Natural killer cell (primary cell): ENCODE measurements around the gene MAPRE2. TPM values are rescaled to one million over a fixed set of nuclear protein-coding genes. Genes with fewer than 3 reads are reported as not detected.

ENCODE experiments used
- ATAC-seq, 3 donors: fragments of 150-1000 bp in 2 of 3; fragments of 200-7000 bp in 1 of 3; cut with Tn5 transposase; 1 replicate in 1 of 3; 2 replicates in 2 of 3; pipeline ENCODE4 v1.10.0; 2021; ENCODE audit warnings: mild to moderate bottlenecking in 2 of 3, moderate library complexity in 2 of 3
- DNase-seq, 2 donors: peaks; one replicate each; pipeline versions ENCODE4 v3.0.0 to v3.0.0-alpha.2; 2013 to 2021; ENCODE audit warnings: mixed read lengths in 1 of 2
- H3K27ac ChIP-seq: one replicate; pipeline ENCODE4 v1.5.1; 2013; ENCODE audit warnings: mild to moderate bottlenecking, low read length
- H3K27me3 ChIP-seq: one replicate; pipeline ENCODE4 v1.6.1; 2013; ENCODE audit warnings: low read length; ENCODE audit not compliant: control insufficient read depth, insufficient read depth
- H3K36me3 ChIP-seq: one replicate; pipeline ENCODE4 v1.6.1; 2013; ENCODE audit warnings: low read length; ENCODE audit not compliant: control insufficient read depth, insufficient read depth
- H3K4me1 ChIP-seq: one replicate; pipeline ENCODE4 v1.6.1; 2013; ENCODE audit warnings: low read length; ENCODE audit not compliant: control insufficient read depth, insufficient read depth
- H3K4me3 ChIP-seq: one replicate; pipeline ENCODE4 v1.5.1; 2013; ENCODE audit warnings: low read length
- H3K9me3 ChIP-seq: one replicate; pipeline ENCODE4 v1.6.1; 2013; ENCODE audit warnings: low read length; ENCODE audit not compliant: control insufficient read depth, insufficient read depth
- H3K27ac Mint-ChIP-seq, 2 donors: one replicate each; pipeline ENCODE4 v1.8.0; 2022; ENCODE audit warnings: mild to moderate bottlenecking in 2 of 2, mixed read lengths in 2 of 2, moderate library complexity in 1 of 2
- H3K27me3 Mint-ChIP-seq, 2 donors: one replicate each; pipeline ENCODE4 v1.8.0; 2022; ENCODE audit warnings: low read depth in 2 of 2, mixed read lengths in 2 of 2
- H3K36me3 Mint-ChIP-seq: one replicate; pipeline ENCODE4 v1.8.0; 2022; ENCODE audit warnings: mixed read lengths
- H3K4me1 Mint-ChIP-seq, 2 donors: one replicate each; pipeline ENCODE4 v1.8.0; 2022; ENCODE audit warnings: mixed read lengths in 2 of 2
- H3K4me3 Mint-ChIP-seq: one replicate; pipeline ENCODE4 v1.8.0; 2022; ENCODE audit warnings: mild to moderate bottlenecking, moderate library complexity, mixed read lengths
- H3K9me3 Mint-ChIP-seq, 2 donors: one replicate each; pipeline ENCODE4 v1.8.0; 2022; ENCODE audit warnings: mixed read lengths in 2 of 2
- WGBS: methylation state at CpG from one replicate; pipeline ENCODE4 v1.1.7; 2013; ENCODE audit warnings: missing lambda C conversion rate; ENCODE audit not compliant: insufficient coverage; 5-methylcytosine and 5-hydroxymethylcytosine counted together
- intact Hi-C: fragments of 100-400 bp; cut with micrococcal nuclease; formaldehyde crosslinking; loops from one replicate; pipeline ENCODE4 v1.14.2; 2022
- total RNA-seq, 4 donors: library from RNA; stranded (reverse); fragments of 120-200 nt in 1 of 4; gene quantifications; one replicate each; pipeline versions ENCODE4 v1.2.3 to v1.2.4, GENCODE V29; 2013 to 2022
- TF ChIP-seq, protein P1 (sequence below): fragments of 200-600 bp; IDR thresholded peaks from one replicate; pipeline ENCODE4 v1.8.0; 2022; ENCODE audit warnings: antibody characterized with exemption

The MAPRE2 gene
- total RNA-seq, 3 donors from 2014 or later (not counting 1 experiment from before 2014, with no cell fraction given), result 159 to 283 (median 207) TPM

DNA sequence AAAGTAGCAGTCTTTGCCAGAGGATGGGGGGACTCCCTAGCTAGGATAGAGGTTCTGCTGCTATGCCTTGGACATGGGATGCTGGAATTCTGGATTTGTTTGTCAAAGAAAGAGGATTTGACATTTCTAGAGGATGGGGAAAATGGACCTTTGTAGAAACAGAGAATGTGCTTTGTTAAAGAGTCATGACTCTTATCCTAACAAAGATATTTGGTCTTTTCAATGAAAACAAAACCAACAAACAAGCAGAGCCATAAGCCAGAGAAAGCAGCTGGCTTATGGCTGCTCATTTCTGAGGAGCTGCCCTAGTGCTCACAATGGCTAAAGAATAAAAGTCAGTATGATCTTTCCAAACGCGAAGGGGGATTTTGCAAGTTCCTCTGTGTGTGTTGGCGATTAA, 40.8 kb upstream of the MAPRE2 start:
- DNase-seq (no peak), ATAC-seq (no peak)
- H3K9me3 ChIP-seq, result no peaks in the 10 kb centered on the region
- H3K27ac ChIP-seq, result no peak overlapping the region
- TF ChIP-seq, protein P1, sequence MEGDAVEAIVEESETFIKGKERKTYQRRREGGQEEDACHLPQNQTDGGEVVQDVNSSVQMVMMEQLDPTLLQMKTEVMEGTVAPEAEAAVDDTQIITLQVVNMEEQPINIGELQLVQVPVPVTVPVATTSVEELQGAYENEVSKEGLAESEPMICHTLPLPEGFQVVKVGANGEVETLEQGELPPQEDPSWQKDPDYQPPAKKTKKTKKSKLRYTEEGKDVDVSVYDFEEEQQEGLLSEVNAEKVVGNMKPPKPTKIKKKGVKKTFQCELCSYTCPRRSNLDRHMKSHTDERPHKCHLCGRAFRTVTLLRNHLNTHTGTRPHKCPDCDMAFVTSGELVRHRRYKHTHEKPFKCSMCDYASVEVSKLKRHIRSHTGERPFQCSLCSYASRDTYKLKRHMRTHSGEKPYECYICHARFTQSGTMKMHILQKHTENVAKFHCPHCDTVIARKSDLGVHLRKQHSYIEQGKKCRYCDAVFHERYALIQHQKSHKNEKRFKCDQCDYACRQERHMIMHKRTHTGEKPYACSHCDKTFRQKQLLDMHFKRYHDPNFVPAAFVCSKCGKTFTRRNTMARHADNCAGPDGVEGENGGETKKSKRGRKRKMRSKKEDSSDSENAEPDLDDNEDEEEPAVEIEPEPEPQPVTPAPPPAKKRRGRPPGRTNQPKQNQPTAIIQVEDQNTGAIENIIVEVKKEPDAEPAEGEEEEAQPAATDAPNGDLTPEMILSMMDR, result no peak
- no peaks in the 10 kb centered on the region for H3K4me1 ChIP-seq
- no peaks in the 10 kb centered on the region for H3K9me3 Mint-ChIP-seq
- no peaks in the 10 kb centered on the region for H3K27me3 ChIP-seq
- no peaks in the 10 kb centered on the region for H3K27me3 Mint-ChIP-seq
- no peak overlapping the region for H3K4me3 Mint-ChIP-seq
- no peak overlapping the region for H3K27ac Mint-ChIP-seq
- H3K4me3 ChIP-seq, result no peak overlapping the region
- H3K36me3 ChIP-seq, result no peaks in the 10 kb centered on the region
- intact Hi-C loops, result no loop called here
- WGBS, result 95% methylated on average over 3 of the region's 3 CpGs
- peaks cover 6 to 10% of the 10 kb centered on the region in 2 donors for H3K4me1 Mint-ChIP-seq
- no peaks in the 10 kb centered on the region for H3K36me3 Mint-ChIP-seq

DNA sequence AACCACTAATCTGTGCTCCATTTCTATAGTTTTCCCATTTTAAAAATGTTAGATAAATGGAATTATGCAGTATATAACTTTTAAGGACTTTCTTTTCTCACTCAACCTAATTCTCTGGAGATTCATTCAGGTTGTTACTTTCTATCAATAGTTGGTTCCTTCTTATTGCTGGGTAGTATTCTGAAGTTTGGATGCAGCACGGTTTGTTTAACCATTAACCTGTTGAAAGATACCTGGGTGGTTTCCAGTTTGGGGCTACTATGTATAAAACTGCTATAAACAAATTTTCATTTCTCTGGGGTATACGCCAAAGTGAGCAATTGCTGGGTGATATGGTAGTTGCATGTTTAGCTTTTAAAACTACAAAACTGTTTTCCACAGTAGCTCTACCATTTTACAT, 39.1 kb upstream of the MAPRE2 start:
- Histone ChIP-seq H3K27me3 (no peaks in the 10 kb centered on the region), H3K36me3 (no peaks in the 10 kb centered on the region), H3K4me1 (no peaks in the 10 kb centered on the region), H3K4me3 (no peak overlapping the region), H3K9me3 (no peaks in the 10 kb centered on the region), H3K27ac (no peak overlapping the region)
- no peak overlapping the region for H3K4me3 Mint-ChIP-seq
- no peaks in the 10 kb centered on the region for H3K9me3 Mint-ChIP-seq
- H3K36me3 Mint-ChIP-seq, result no peaks in the 10 kb centered on the region
- H3K27me3 Mint-ChIP-seq, result no peaks in the 10 kb centered on the region
- intact Hi-C loops, result no loop called here
- ATAC-seq (no peak), DNase-seq (no peak)
- no peak overlapping the region for H3K27ac Mint-ChIP-seq
- TF ChIP-seq, protein P1, result no peak
- WGBS, result 100% methylated on average over 1 of the region's 2 CpGs
- H3K4me1 Mint-ChIP-seq, result peaks cover 0 to 2% of the 10 kb centered on the region in 2 donors

DNA sequence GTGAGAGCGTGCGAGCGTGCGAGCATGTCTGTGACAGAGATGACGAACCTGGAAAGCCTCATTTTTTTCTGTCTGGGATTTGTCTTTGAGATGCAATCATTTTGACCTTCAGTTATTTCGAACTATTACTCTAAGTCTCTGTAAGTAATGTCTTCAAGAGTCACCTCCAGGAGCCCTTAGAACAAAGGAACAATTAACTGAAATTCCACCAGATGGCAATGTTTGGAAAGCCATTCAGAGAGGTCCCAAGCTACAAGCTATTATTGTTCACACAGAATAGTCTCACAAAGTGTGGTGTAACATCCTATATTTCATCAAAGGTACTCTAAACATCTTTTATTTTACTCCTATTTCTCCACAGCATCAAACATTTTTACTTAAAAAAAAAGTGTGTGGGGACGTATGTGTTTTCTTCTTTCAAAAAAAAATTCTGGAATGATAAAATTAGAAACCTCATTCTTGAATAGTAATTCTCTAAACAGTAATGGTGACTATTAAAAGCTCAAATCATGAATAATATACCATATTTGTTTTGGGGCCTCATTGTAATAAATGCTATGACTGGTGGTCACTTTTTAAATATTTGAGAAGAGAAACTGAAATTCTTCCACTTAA, 35.1 kb upstream of the MAPRE2 start:
- no peaks in the 10 kb centered on the region for H3K36me3 ChIP-seq
- Mint-ChIP-seq H3K9me3 (no peaks in the 10 kb centered on the region), H3K27ac (no peak overlapping the region), H3K27me3 (no peaks in the 10 kb centered on the region), H3K4me1 (no peaks in the 10 kb centered on the region), H3K36me3 (no peaks in the 10 kb centered on the region), H3K4me3 (no peak overlapping the region)
- ATAC-seq (peak; percentile 83 to 99 (median 87)), DNase-seq (peak in 1 of 2 donors; percentile 77)
- TF ChIP-seq, protein P1, result peak; percentile 62
- intact Hi-C loops, result loop anchor here (1.0 kb wide), 2 partner anchors 138 to 349 kb away; no protein-coding TSS in a partner anchor
- no peaks in the 10 kb centered on the region for H3K27me3 ChIP-seq
- H3K9me3 ChIP-seq, result no peaks in the 10 kb centered on the region
- H3K4me3 ChIP-seq, result no peak overlapping the region
- no peaks in the 10 kb centered on the region for H3K4me1 ChIP-seq
- no peak overlapping the region for H3K27ac ChIP-seq
- 81% methylated on average over 6 of the region's 7 CpGs for WGBS

DNA sequence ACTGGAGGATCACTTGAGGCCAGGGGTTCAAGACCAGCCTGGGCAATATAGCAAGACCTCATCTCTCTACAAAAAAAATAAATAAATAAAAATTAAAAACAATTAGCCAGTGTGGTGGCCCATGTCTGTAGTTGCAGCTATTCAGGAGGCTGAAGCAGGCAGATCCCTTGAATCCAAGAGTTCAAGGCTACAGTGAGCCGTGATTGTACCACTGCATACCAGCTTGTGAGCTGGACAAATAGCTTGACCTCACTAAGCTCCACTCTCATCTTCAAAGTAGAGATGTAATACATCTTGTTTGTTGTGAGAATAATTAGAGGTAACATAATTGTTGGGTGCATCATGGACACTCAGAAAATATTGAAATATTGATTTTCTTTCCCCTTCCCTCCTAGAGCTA, 31.1 kb upstream of the MAPRE2 start:
- DNase-seq (no peak), ATAC-seq (no peak)
- H3K36me3 Mint-ChIP-seq, result no peaks in the 10 kb centered on the region
- H3K4me3 Mint-ChIP-seq, result no peak overlapping the region
- H3K4me1 Mint-ChIP-seq, result no peaks in the 10 kb centered on the region
- no peak overlapping the region for H3K4me3 ChIP-seq
- H3K36me3 ChIP-seq, result no peaks in the 10 kb centered on the region
- TF ChIP-seq, protein P1, result no peak
- H3K27me3 Mint-ChIP-seq, result no peaks in the 10 kb centered on the region
- H3K27ac Mint-ChIP-seq, result no peak overlapping the region
- no peaks in the 10 kb centered on the region for H3K4me1 ChIP-seq
- intact Hi-C loops, result no loop called here
- no peaks in the 10 kb centered on the region for H3K9me3 ChIP-seq
- no peak overlapping the region for H3K27ac ChIP-seq
- 100% methylated on average over 1 of the region's 1 CpG for WGBS
- no peaks in the 10 kb centered on the region for H3K27me3 ChIP-seq
- no peaks in the 10 kb centered on the region for H3K9me3 Mint-ChIP-seq
